ENCODE data around the gene AMACR. TPM values are rescaled to one million over a fixed set of nuclear protein-coding genes. Genes with fewer than 3 reads are reported as not detected.

AMACR gene
- total and polyA plus RNA-seq, 9 of the 15 experiments (the other 6 are each of a cell fraction or from before 2014, with no cell fraction given): 0.72 to 4.6 (median 4.0) TPM

- Histone ChIP-seq H3K4me1 (replicated peaks in 1 of 2; ENCODE audit: control insufficient read depth in 2 of 2, insufficient read depth in 2 of 2, low read length in 2 of 2) (no peaks in the 10 kb centered on the region), H3K9ac (ENCODE audit: insufficient read depth in 1 of 2, low read depth in 2 of 2, low read length in 2 of 2) (no peak overlapping the region), H2AFZ (ENCODE audit: low read depth, low read length) (no peak overlapping the region), H4K20me1 (replicated peaks; ENCODE audit: control insufficient read depth, insufficient read depth, low read length) (no peaks in the 10 kb centered on the region), H3K9me1 (ENCODE audit: control insufficient read depth, insufficient read depth, low read length) (no peaks in the 10 kb centered on the region), H3K27ac (ENCODE audit: extremely low read depth, low read depth, low read length) (no peak overlapping the region), H3K36me3 (ENCODE audit: control insufficient read depth, insufficient read depth, low read length) (no peaks in the 10 kb centered on the region), H3K4me3 (no peak overlapping the region), H3K79me2 (ENCODE audit: control insufficient read depth, insufficient read depth, low read length) (no peaks in the 10 kb centered on the region), H3K9me3 (replicated peaks; ENCODE audit: control insufficient read depth, insufficient read depth, low read depth, low read length) (no peaks in the 10 kb centered on the region), H3K27me3 (ENCODE audit: control insufficient read depth in 2 of 2, insufficient read depth in 2 of 2, low read length in 2 of 2) (peaks cover 11 to 26% of the 10 kb centered on the region in 2 experiments), H3K4me2 (ENCODE audit: insufficient read depth, low read length) (no peak overlapping the region)
- in situ Hi-C loops (cut with MboI) (no loop called here), intact Hi-C loops (cut with micrococcal nuclease) (no loop called here)
- WGBS (ENCODE audit: insufficient coverage, low coverage, missing lambda C conversion rate): 0% methylated on average over 1 of the region's 1 CpG
- ATAC-seq (no peak), FAIRE-seq (no peak), DNase-seq (ENCODE audit: extremely low read depth in 1 of 4, low spot score in 3 of 4) (no peak)
- TF ChIP-seq PTRF (tag; IDR thresholded peaks at IDR 0.05) (no peak), SMARCA4 (IDR thresholded peaks at IDR 0.05) (no peak), TAF7 (tag; IDR thresholded peaks at IDR 0.05) (no peak), NELFE (IDR thresholded peaks at IDR 0.05; ENCODE audit: insufficient read depth, insufficient read length) (no peak), ZNF449 (CRISPR knock-in tag; IDR thresholded peaks at IDR 0.05) (no peak), ETV6 (IDR thresholded peaks at IDR 0.05; ENCODE audit: borderline replicate concordance in 1 of 2, low read depth in 2 of 2, low read length in 1 of 2) (no peak), ETV6 (CRISPR knock-in tag; IDR thresholded peaks at IDR 0.05; ENCODE audit: borderline replicate concordance) (no peak), ZNF780A (CRISPR knock-in tag; IDR thresholded peaks at IDR 0.05) (no peak), ESRRA (IDR thresholded peaks at IDR 0.05; ENCODE audit: borderline replicate concordance, low read depth) (no peak), RCOR1 (IDR thresholded peaks at IDR 0.05; ENCODE audit: borderline replicate concordance in 1 of 2, low read depth in 2 of 2, low read length in 2 of 2) (no peak), POLR2H (tag; IDR thresholded peaks at IDR 0.05; ENCODE audit: low read depth) (no peak), SMARCE1 (IDR thresholded peaks at IDR 0.05) (no peak), MAFG (tag; conservative IDR thresholded peaks at IDR 0.05) (no peak), RB1 (IDR thresholded peaks at IDR 0.05; ENCODE audit: low read depth) (no peak)
- POLR2A ChIA-PET: interaction anchor here (0.6 to 1.2 kb wide), 3 partner anchors 13 to 23 kb away, joined by 3 read pairs; no protein-coding TSS in a partner anchor
- BruUV-seq (replicated peaks): no TSS peak
- CTCF ChIA-PET (ENCODE audit: low intra/inter-chr PET ratio): no interaction called here
Observed at GRCh38 chr5:33976307-33976706, 31.5 kb downstream of the AMACR start.

All from K562 (cell line).